Trophoblast cell (in vitro differentiated cells and primary cell): Measurements from ENCODE around the gene CLDN18. TPM values are rescaled to one million over a fixed set of nuclear protein-coding genes. Genes with fewer than 3 reads are reported as not detected.

ENCODE experiments used
- DNase-seq, 2 donors: peaks; one replicate each; pipeline ENCODE4 v3.0.0-alpha.2; 2016
- H2AFZ ChIP-seq: 2 replicates; pipeline ENCODE4 v1.6.1; 2013; ENCODE audit warnings: low read length, moderate library complexity, mild to moderate bottlenecking; ENCODE audit not compliant: insufficient read depth, poor library complexity
- H2AK5ac ChIP-seq: 2 replicates; pipeline ENCODE4 v1.6.1; 2013; ENCODE audit warnings: mild to moderate bottlenecking, low read length
- H2BK120ac ChIP-seq: 2 replicates; pipeline ENCODE4 v1.6.1; 2013; ENCODE audit warnings: low read length, mild to moderate bottlenecking, moderate library complexity; ENCODE audit not compliant: insufficient read depth, poor library complexity
- H2BK12ac ChIP-seq: 2 replicates; pipeline ENCODE4 v1.6.1; 2013; ENCODE audit warnings: mild to moderate bottlenecking, low read length, moderate library complexity
- H2BK5ac ChIP-seq: 2 replicates; pipeline ENCODE4 v1.6.1; 2013; ENCODE audit warnings: low read length, low read depth, moderate library complexity, mild to moderate bottlenecking; ENCODE audit not compliant: poor library complexity
- H3K14ac ChIP-seq: 2 replicates; pipeline ENCODE4 v1.6.1; 2013; ENCODE audit warnings: mild to moderate bottlenecking, low read length
- H3K18ac ChIP-seq: 2 replicates; pipeline ENCODE4 v1.6.1; 2013; ENCODE audit warnings: mild to moderate bottlenecking, low read length
- H3K23ac ChIP-seq: 2 replicates; pipeline ENCODE4 v1.6.1; 2013; ENCODE audit warnings: low read length
- H3K27ac ChIP-seq: 2 replicates; pipeline ENCODE4 v1.5.1; 2013; ENCODE audit warnings: low read depth, mild to moderate bottlenecking, inconsistent platforms, low read length, moderate library complexity
- H3K27me3 ChIP-seq: 2 replicates; pipeline ENCODE4 v1.6.1; 2013; ENCODE audit warnings: inconsistent platforms, mild to moderate bottlenecking, low read length, moderate library complexity; ENCODE audit not compliant: insufficient read depth
- H3K36me3 ChIP-seq, 2 experiments: 1 replicate in 1 of 2; 2 replicates in 1 of 2; pipeline ENCODE4 v1.6.1; 2013; ENCODE audit warnings: low read length in 2 of 2, mild to moderate bottlenecking in 2 of 2, moderate library complexity in 1 of 2; ENCODE audit not compliant: insufficient read depth in 2 of 2, control insufficient read depth in 1 of 2
- H3K4ac ChIP-seq: 2 replicates; pipeline ENCODE4 v1.6.1; 2013; ENCODE audit warnings: low read depth, mild to moderate bottlenecking, low read length, moderate library complexity
- H3K4me1 ChIP-seq, 2 experiments: 1 replicate in 1 of 2; 2 replicates in 1 of 2; pipeline ENCODE4 v1.6.1; 2013; ENCODE audit warnings: low read length in 2 of 2, mild to moderate bottlenecking in 2 of 2, moderate library complexity in 1 of 2; ENCODE audit not compliant: insufficient read depth in 2 of 2, control insufficient read depth in 1 of 2
- H3K4me2 ChIP-seq: 2 replicates; pipeline ENCODE4 v1.6.1; 2013; ENCODE audit warnings: inconsistent platforms, mild to moderate bottlenecking, low read length, moderate library complexity
- H3K4me3 ChIP-seq: 2 replicates; pipeline ENCODE4 v1.5.1; 2013; ENCODE audit warnings: mild to moderate bottlenecking, low read depth, low read length, inconsistent platforms
- H3K79me1 ChIP-seq: one replicate; pipeline ENCODE4 v1.6.1; 2013; ENCODE audit warnings: low read length
- H3K79me2 ChIP-seq: 2 replicates; pipeline ENCODE4 v1.6.1; 2013; ENCODE audit warnings: low read length, mild to moderate bottlenecking; ENCODE audit not compliant: control insufficient read depth, insufficient read depth, poor library complexity
- H3K9ac ChIP-seq: 2 replicates; pipeline ENCODE4 v1.6.1; 2013; ENCODE audit warnings: mild to moderate bottlenecking, low read length
- H3K9me3 ChIP-seq: 2 replicates; pipeline ENCODE4 v1.6.1; 2013; ENCODE audit warnings: low read depth, mild to moderate bottlenecking, control low read depth, inconsistent platforms, low read length; ENCODE audit not compliant: insufficient read depth
- H4K12ac ChIP-seq: 2 replicates; pipeline ENCODE4 v1.6.1; 2013; ENCODE audit warnings: low read depth, mild to moderate bottlenecking, low read length, moderate library complexity
- H4K8ac ChIP-seq: 2 replicates; pipeline ENCODE4 v1.6.1; 2013; ENCODE audit warnings: low read depth, mild to moderate bottlenecking, low read length, moderate library complexity
- H4K91ac ChIP-seq: one replicate; pipeline ENCODE4 v1.6.1; 2013; ENCODE audit warnings: low read depth, mild to moderate bottlenecking, low read length, moderate library complexity
- WGBS: extraction: QIAGEN DNeasy Blood & Tissue Kit; methylation state at CpG from one replicate; pipeline ENCODE4 v1.1.7; 2013; ENCODE audit warnings: missing lambda C conversion rate; ENCODE audit not compliant: insufficient read length, insufficient coverage; ENCODE audit errors: extremely low coverage; 5-methylcytosine and 5-hydroxymethylcytosine counted together
- polyA plus RNA-seq: library from polyadenylated mRNA; stranded (reverse); fragments of 200-250 nt; gene quantifications from 2 replicates; pipeline ENCODE4 v1.2.3, GENCODE V29; 2013

The CLDN18 gene
- polyA plus RNA-seq = not detected in 2 replicates

- Histone ChIP-seq H3K27me3 (no peaks in the 10 kb centered on the region), H3K27ac (no peak within 1 kb of the TSS), H2BK120ac (no peak within 1 kb of the TSS), H3K18ac (no peak within 1 kb of the TSS), H2AK5ac (no peak within 1 kb of the TSS), H3K4me3 (peak within 1 kb of the TSS; percentile 43), H2BK12ac (no peak within 1 kb of the TSS), H3K23ac (no peak within 1 kb of the TSS), H2BK5ac (no peak within 1 kb of the TSS), H3K79me2 (no peaks in the 10 kb centered on the region), H3K4me2 (no peak within 1 kb of the TSS), H4K12ac (no peak within 1 kb of the TSS), H3K4me1 (no peaks in the 10 kb centered on the region), H3K36me3 (no peaks in the 10 kb centered on the region), H3K9ac (no peak within 1 kb of the TSS), H2AFZ (no peak within 1 kb of the TSS), H3K14ac (no peak within 1 kb of the TSS), H3K79me1 (no peaks in the 10 kb centered on the region), H4K91ac (no peak within 1 kb of the TSS), H3K4ac (no peak within 1 kb of the TSS), H3K9me3 (no peaks in the 10 kb centered on the region), H4K8ac (no peak within 1 kb of the TSS)
- 100% methylated on average over 1 of the region's 30 CpGs for WGBS
- DNase-seq = peak; percentile 42 to 61
Observed at GRCh38 chr3:138009476-138010272, at the start of gene CLDN18. CLDN18 (plus strand) TSS chr3:138010165; CDS start chr3:138010226, 61 bp downstream.

GRCh38 chr3:137962251-137962650 lies 47.7 kb upstream of the CLDN18 start:
- H3K79me1 ChIP-seq = no peaks in the 10 kb centered on the region
- no peak overlapping the region for H2BK12ac ChIP-seq
- no peak overlapping the region for H3K27ac ChIP-seq
- H2BK5ac ChIP-seq = no peak overlapping the region
- no peak overlapping the region for H3K4me3 ChIP-seq
- no peaks in the 10 kb centered on the region for H3K79me2 ChIP-seq
- no peak overlapping the region for H3K14ac ChIP-seq
- no CpG with 5 or more reads among the region's 7 CpGs for WGBS
- H3K9me3 ChIP-seq = no peaks in the 10 kb centered on the region
- no peak overlapping the region for H3K18ac ChIP-seq
- no peak overlapping the region for H4K8ac ChIP-seq
- H3K4ac ChIP-seq = no peak overlapping the region
- H3K36me3 ChIP-seq = no peaks in the 10 kb centered on the region
- H3K27me3 ChIP-seq = no peaks in the 10 kb centered on the region
- H3K4me2 ChIP-seq = no peak overlapping the region
- H3K4me1 ChIP-seq = no peaks in the 10 kb centered on the region
- no peak overlapping the region for H3K23ac ChIP-seq
- H3K9ac ChIP-seq = no peak overlapping the region
- H2AFZ ChIP-seq = no peak overlapping the region
- H2AK5ac ChIP-seq = no peak overlapping the region
- DNase-seq = no peak
- H4K91ac ChIP-seq = no peak overlapping the region
- H2BK120ac ChIP-seq = no peak overlapping the region
- no peak overlapping the region for H4K12ac ChIP-seq

- H3K18ac ChIP-seq = no peak overlapping the region
- no peaks in the 10 kb centered on the region for H3K4me1 ChIP-seq
- no peak overlapping the region for H3K4ac ChIP-seq
- no peak overlapping the region for H2BK120ac ChIP-seq
- no peak overlapping the region for H2AK5ac ChIP-seq
- H4K8ac ChIP-seq = no peak overlapping the region
- H2AFZ ChIP-seq = no peak overlapping the region
- H2BK12ac ChIP-seq = no peak overlapping the region
- H4K12ac ChIP-seq = no peak overlapping the region
- H3K27ac ChIP-seq = no peak overlapping the region
- H3K79me2 ChIP-seq = no peaks in the 10 kb centered on the region
- no peak overlapping the region for H3K4me2 ChIP-seq
- WGBS = no CpG with 5 or more reads among the region's 4 CpGs
- H4K91ac ChIP-seq = no peak overlapping the region
- no peaks in the 10 kb centered on the region for H3K79me1 ChIP-seq
- H3K14ac ChIP-seq = no peak overlapping the region
- H2BK5ac ChIP-seq = no peak overlapping the region
- H3K27me3 ChIP-seq = no peaks in the 10 kb centered on the region
- no peak for DNase-seq
- no peaks in the 10 kb centered on the region for H3K36me3 ChIP-seq
- no peak overlapping the region for H3K4me3 ChIP-seq
- H3K9ac ChIP-seq = no peak overlapping the region
- no peak overlapping the region for H3K23ac ChIP-seq
- no peaks in the 10 kb centered on the region for H3K9me3 ChIP-seq
Observed at GRCh38 chr3:137963463-137963862, 46.5 kb upstream of the CLDN18 start.

DNA sequence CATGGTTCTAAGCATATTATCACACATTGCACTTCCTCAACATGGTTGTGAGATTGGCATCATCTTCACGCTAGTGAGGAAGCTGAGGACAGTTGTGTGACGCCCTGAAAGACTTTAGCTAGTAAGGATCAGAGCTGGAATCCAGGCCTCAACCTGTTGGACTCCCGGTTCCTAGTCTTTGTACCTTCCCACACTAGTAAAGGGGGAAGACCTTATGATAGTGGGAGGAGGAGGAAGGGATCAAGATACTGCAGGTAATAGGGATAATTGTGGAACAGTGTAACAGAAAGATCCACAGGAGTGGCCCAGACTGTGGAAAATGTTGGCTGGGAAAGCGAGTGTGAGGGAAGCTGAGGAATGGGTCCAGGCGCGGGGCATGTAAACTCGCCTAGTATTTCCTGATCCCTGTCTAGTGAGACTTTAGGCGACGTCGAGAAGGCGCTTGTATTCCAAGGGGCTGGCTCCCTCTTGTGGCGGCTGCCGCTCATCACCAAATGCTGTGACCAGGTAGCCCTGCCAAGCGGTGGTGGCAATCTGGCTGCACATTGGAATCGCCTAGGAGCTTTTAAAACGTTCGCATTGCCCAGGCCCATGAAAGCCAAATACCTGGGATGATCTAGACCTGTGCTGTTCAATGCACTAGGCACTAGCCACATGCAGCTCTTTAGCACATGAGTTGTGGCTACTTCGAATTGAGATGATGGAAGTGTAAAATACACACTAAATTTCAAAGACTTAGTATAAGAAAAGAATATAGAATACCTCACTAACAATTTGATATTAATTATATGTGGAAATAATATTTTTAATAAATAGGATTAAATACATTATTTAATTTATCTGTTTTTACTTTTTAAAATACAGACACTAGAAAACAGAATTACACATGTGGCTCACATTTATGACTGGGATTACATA lies 38.8 kb upstream of the CLDN18 start:
- Histone ChIP-seq H3K9me3 (no peaks in the 10 kb centered on the region), H2BK120ac (no peak overlapping the region), H3K4me1 (no peaks in the 10 kb centered on the region), H3K4ac (no peak overlapping the region), H3K79me1 (no peaks in the 10 kb centered on the region), H2BK5ac (no peak overlapping the region), H3K9ac (no peak overlapping the region), H3K79me2 (no peaks in the 10 kb centered on the region), H3K4me2 (peak overlapping the region; percentile 53), H2AK5ac (no peak overlapping the region), H3K27ac (no peak overlapping the region), H3K4me3 (no peak overlapping the region), H3K18ac (no peak overlapping the region), H3K23ac (no peak overlapping the region), H2BK12ac (no peak overlapping the region), H3K36me3 (no peaks in the 10 kb centered on the region), H3K27me3 (no peaks in the 10 kb centered on the region), H3K14ac (no peak overlapping the region), H4K12ac (no peak overlapping the region), H4K91ac (no peak overlapping the region), H4K8ac (no peak overlapping the region), H2AFZ (peak overlapping the region; percentile 13)
- DNase-seq = peak; percentile 73 to 89
- WGBS = no CpG with 5 or more reads among the region's 18 CpGs
